CD4-positive, CD25-positive, alpha-beta regulatory T cell (primary cell): ENCODE data around the gene ARHGAP44. TPM values are rescaled to one million over a fixed set of nuclear protein-coding genes. Genes with fewer than 3 reads are reported as not detected.

Experiments used
- ATAC-seq, 2 donors: fragments of 150-1000 bp; cut with Tn5 transposase; one replicate each; pipeline ENCODE4 v1.10.0; 2021; ENCODE audit warnings: low read depth in 2 of 2, moderate number of reproducible peaks in 2 of 2, moderate library complexity in 1 of 2
- DNase-seq, 3 donors: peaks; one replicate each; pipeline versions ENCODE4 v3.0.0 to v3.0.0-alpha.2; 2012 to 2022; ENCODE audit warnings: mixed read lengths in 1 of 3
- H3K27ac ChIP-seq: one replicate; pipeline ENCODE4 v1.7.0; 2013; ENCODE audit warnings: mild to moderate bottlenecking, low read length; ENCODE audit not compliant: insufficient read depth, poor library complexity, severe bottlenecking
- H3K27me3 ChIP-seq: one replicate; pipeline ENCODE4 v1.7.0; 2013; ENCODE audit warnings: low read length; ENCODE audit not compliant: control insufficient read depth, insufficient read depth
- H3K36me3 ChIP-seq: one replicate; pipeline ENCODE4 v1.7.0; 2013; ENCODE audit warnings: mild to moderate bottlenecking, low read length, moderate library complexity; ENCODE audit not compliant: control insufficient read depth, insufficient read depth
- H3K4me1 ChIP-seq: 2 replicates; pipeline ENCODE4 v1.7.0; 2013; ENCODE audit warnings: mild to moderate bottlenecking, low read length; ENCODE audit not compliant: insufficient read depth, control insufficient read depth, poor library complexity, severe bottlenecking
- H3K4me3 ChIP-seq: one replicate; pipeline ENCODE4 v1.7.0; 2013; ENCODE audit warnings: low read depth, mild to moderate bottlenecking, low read length, moderate library complexity
- H3K9me3 ChIP-seq, 2 experiments: 1 replicate in 1 of 2; 2 replicates in 1 of 2; pipeline ENCODE4 v1.7.0; 2013; ENCODE audit warnings: low read length in 2 of 2, mild to moderate bottlenecking in 1 of 2, moderate library complexity in 1 of 2; ENCODE audit not compliant: control insufficient read depth in 2 of 2
- H3K27ac Mint-ChIP-seq, 3 donors: one replicate each; pipeline ENCODE4 v1.8.0; 2020 to 2022; ENCODE audit warnings: mild to moderate bottlenecking in 3 of 3, mixed read lengths in 3 of 3, moderate library complexity in 2 of 3
- H3K27me3 Mint-ChIP-seq: one replicate; pipeline ENCODE4 v1.8.0; 2022; ENCODE audit warnings: mild to moderate bottlenecking, mixed read lengths
- H3K36me3 Mint-ChIP-seq: one replicate; pipeline ENCODE4 v1.8.0; 2020; ENCODE audit warnings: mixed read lengths
- H3K4me1 Mint-ChIP-seq, 4 donors: one replicate each; pipeline ENCODE4 v1.8.0; 2020 to 2022; ENCODE audit warnings: mixed read lengths in 4 of 4, mild to moderate bottlenecking in 1 of 4
- H3K4me3 Mint-ChIP-seq, 4 donors: one replicate each; pipeline ENCODE4 v1.8.0; 2020 to 2022; ENCODE audit warnings: mild to moderate bottlenecking in 4 of 4, mixed read lengths in 4 of 4, moderate library complexity in 3 of 4
- H3K9me3 Mint-ChIP-seq, 7 donors: one replicate each; pipeline ENCODE4 v1.8.0; 2020 to 2022; ENCODE audit warnings: mixed read lengths in 7 of 7, mild to moderate bottlenecking in 3 of 7, moderate library complexity in 2 of 7
- polyA plus RNA-seq, 4 donors: library from polyadenylated mRNA; unstranded; fragments of 300-500 nt; fragmentation: Illumina TruSeq; gene quantifications; one replicate each; pipeline ENCODE4 v1.2.3, GENCODE V29; 2021
- total RNA-seq: library from RNA; stranded (reverse); gene quantifications from one replicate; pipeline ENCODE4 v1.2.3, GENCODE V29; 2022

The ARHGAP44 gene
- total and polyA plus RNA-seq, 5 donors from 2014 or later: 0.10 to 0.95 TPM; not detected in 3

DNA sequence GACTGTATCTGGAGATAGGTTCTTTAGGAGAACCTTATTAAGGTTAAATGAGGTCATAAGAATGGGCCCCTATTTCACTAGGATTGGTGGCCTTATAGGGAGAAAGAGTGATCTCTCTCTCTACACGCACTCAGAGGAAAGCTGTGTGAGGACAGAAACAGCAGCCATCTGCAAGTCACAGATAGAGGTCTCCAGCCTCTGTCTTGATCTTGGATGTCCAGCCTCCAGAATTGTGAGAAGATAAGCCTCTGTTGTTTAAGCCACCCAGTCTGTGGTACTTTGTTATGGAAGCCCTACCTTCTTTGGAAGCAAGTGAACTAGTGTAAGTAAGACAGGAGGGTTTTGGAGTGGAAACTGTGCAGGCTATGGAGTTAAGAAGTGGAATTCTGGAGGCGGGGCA is 135.3 kb downstream of the ARHGAP44 start:
- Histone ChIP-seq H3K36me3 (no peaks in the 10 kb centered on the region), H3K4me3 (no peak overlapping the region), H3K4me1 (no peaks in the 10 kb centered on the region), H3K27ac (no peak overlapping the region), H3K9me3 (no peaks in the 10 kb centered on the region), H3K27me3 (no peaks in the 10 kb centered on the region)
- no peaks in the 10 kb centered on the region for H3K27me3 Mint-ChIP-seq
- H3K27ac Mint-ChIP-seq: no peak overlapping the region
- H3K4me1 Mint-ChIP-seq: no peaks in the 10 kb centered on the region
- no peak for ATAC-seq
- H3K36me3 Mint-ChIP-seq: no peaks in the 10 kb centered on the region
- H3K4me3 Mint-ChIP-seq: no peak overlapping the region
- no peak for DNase-seq
- H3K9me3 Mint-ChIP-seq: peaks cover 0 to 5% (median 0%) of the 10 kb centered on the region in 7 donors

GRCh38 chr17:12927001-12927400 is 137.7 kb downstream of the ARHGAP44 start:
- H3K9me3 Mint-ChIP-seq: peaks cover 0 to 4% (median 0%) of the 10 kb centered on the region in 7 donors
- Histone ChIP-seq H3K4me1 (no peaks in the 10 kb centered on the region), H3K27me3 (no peaks in the 10 kb centered on the region), H3K36me3 (no peaks in the 10 kb centered on the region), H3K27ac (no peak overlapping the region), H3K9me3 (no peaks in the 10 kb centered on the region), H3K4me3 (no peak overlapping the region)
- DNase-seq (no peak), ATAC-seq (no peak)
- no peaks in the 10 kb centered on the region for H3K4me1 Mint-ChIP-seq
- no peaks in the 10 kb centered on the region for H3K36me3 Mint-ChIP-seq
- no peak overlapping the region for H3K27ac Mint-ChIP-seq
- H3K4me3 Mint-ChIP-seq: no peak overlapping the region
- no peaks in the 10 kb centered on the region for H3K27me3 Mint-ChIP-seq

- no peak overlapping the region for H3K4me3 ChIP-seq
- Mint-ChIP-seq H3K9me3 (peaks cover 0 to 4% (median 0%) of the 10 kb centered on the region in 7 donors), H3K36me3 (no peaks in the 10 kb centered on the region), H3K27ac (no peak overlapping the region), H3K4me1 (no peaks in the 10 kb centered on the region), H3K4me3 (no peak overlapping the region), H3K27me3 (no peaks in the 10 kb centered on the region)
- no peak overlapping the region for H3K27ac ChIP-seq
- no peaks in the 10 kb centered on the region for H3K4me1 ChIP-seq
- no peaks in the 10 kb centered on the region for H3K9me3 ChIP-seq
- no peaks in the 10 kb centered on the region for H3K27me3 ChIP-seq
- no peaks in the 10 kb centered on the region for H3K36me3 ChIP-seq
- DNase-seq (no peak), ATAC-seq (no peak)
Observed at GRCh38 chr17:12927541-12928425, 138.5 kb downstream of the ARHGAP44 start.

DNA sequence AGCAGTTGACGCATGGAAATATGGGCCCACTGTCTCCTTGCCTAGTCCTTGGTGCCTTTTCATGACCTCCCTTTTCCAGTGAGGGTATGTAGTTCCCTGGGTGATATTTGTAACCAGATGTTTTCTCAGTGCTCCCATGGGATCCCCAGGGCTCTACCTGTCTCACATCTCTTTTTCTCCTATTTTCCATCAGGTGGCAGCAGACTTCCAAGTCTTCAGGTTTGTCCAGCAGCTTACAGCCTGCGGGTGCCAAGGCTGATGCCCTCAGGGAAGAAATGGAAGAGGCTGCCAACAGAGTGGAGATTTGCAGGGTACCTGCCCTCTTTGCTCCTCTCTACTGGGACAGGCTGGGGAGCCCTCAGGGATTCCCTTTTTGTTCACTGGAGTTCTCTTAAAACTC is 139.4 kb downstream of the ARHGAP44 start:
- Histone ChIP-seq H3K36me3 (no peaks in the 10 kb centered on the region), H3K4me3 (no peak overlapping the region), H3K9me3 (no peaks in the 10 kb centered on the region), H3K27ac (no peak overlapping the region), H3K4me1 (no peaks in the 10 kb centered on the region), H3K27me3 (no peaks in the 10 kb centered on the region)
- no peak overlapping the region for H3K27ac Mint-ChIP-seq
- H3K9me3 Mint-ChIP-seq: peaks cover 0 to 4% (median 0%) of the 10 kb centered on the region in 7 donors
- H3K4me3 Mint-ChIP-seq: no peak overlapping the region
- DNase-seq: no peak
- H3K4me1 Mint-ChIP-seq: no peaks in the 10 kb centered on the region
- no peak for ATAC-seq
- H3K36me3 Mint-ChIP-seq: no peaks in the 10 kb centered on the region
- no peaks in the 10 kb centered on the region for H3K27me3 Mint-ChIP-seq

GRCh38 chr17:12936501-12936900 is 147.2 kb downstream of the ARHGAP44 start:
- Mint-ChIP-seq H3K27ac (no peak overlapping the region), H3K36me3 (no peaks in the 10 kb centered on the region), H3K4me3 (no peak overlapping the region), H3K4me1 (no peaks in the 10 kb centered on the region), H3K9me3 (peaks cover 0 to 3% (median 0%) of the 10 kb centered on the region in 7 donors), H3K27me3 (no peaks in the 10 kb centered on the region)
- no peaks in the 10 kb centered on the region for H3K9me3 ChIP-seq
- ATAC-seq: no peak
- no peak overlapping the region for H3K27ac ChIP-seq
- H3K4me3 ChIP-seq: no peak overlapping the region
- DNase-seq: no peak
- no peaks in the 10 kb centered on the region for H3K27me3 ChIP-seq
- no peaks in the 10 kb centered on the region for H3K36me3 ChIP-seq
- no peaks in the 10 kb centered on the region for H3K4me1 ChIP-seq

DNA sequence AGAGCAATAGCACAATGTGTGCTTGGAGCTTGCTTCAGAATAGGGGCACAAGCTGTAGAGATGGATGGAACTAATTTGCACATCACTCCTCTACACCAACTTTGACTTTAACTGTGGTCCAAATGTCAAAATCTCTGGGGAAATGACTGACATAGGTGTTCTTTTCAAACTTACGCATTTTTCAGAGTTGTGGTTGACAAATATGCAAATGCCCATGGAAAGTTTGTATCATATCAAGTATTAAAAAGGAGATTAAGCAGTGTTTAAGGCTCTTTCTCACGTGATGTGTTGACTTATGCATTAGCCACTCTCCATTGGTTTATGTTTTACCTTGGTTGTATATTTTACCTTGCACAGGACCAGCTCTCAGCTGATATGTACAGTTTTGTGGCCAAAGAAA is 151.4 kb downstream of the ARHGAP44 start:
- Histone ChIP-seq H3K27ac (no peak overlapping the region), H3K4me1 (no peaks in the 10 kb centered on the region), H3K9me3 (no peaks in the 10 kb centered on the region), H3K27me3 (no peaks in the 10 kb centered on the region), H3K4me3 (no peak overlapping the region), H3K36me3 (no peaks in the 10 kb centered on the region)
- Mint-ChIP-seq H3K4me1 (no peaks in the 10 kb centered on the region), H3K4me3 (no peak overlapping the region), H3K9me3 (peaks cover 0 to 3% (median 0%) of the 10 kb centered on the region in 7 donors), H3K27ac (no peak overlapping the region), H3K27me3 (no peaks in the 10 kb centered on the region), H3K36me3 (no peaks in the 10 kb centered on the region)
- ATAC-seq (no peak), DNase-seq (no peak)

- Histone ChIP-seq H3K9me3 (no peaks in the 10 kb centered on the region), H3K4me3 (no peak overlapping the region), H3K27ac (no peak overlapping the region), H3K36me3 (no peaks in the 10 kb centered on the region), H3K4me1 (no peaks in the 10 kb centered on the region), H3K27me3 (no peaks in the 10 kb centered on the region)
- no peak overlapping the region for H3K27ac Mint-ChIP-seq
- H3K4me3 Mint-ChIP-seq: no peak overlapping the region
- no peaks in the 10 kb centered on the region for H3K36me3 Mint-ChIP-seq
- no peak for DNase-seq
- ATAC-seq: no peak
- peaks cover 0 to 2% (median 0%) of the 10 kb centered on the region in 7 donors for H3K9me3 Mint-ChIP-seq
- H3K27me3 Mint-ChIP-seq: no peaks in the 10 kb centered on the region
- H3K4me1 Mint-ChIP-seq: no peaks in the 10 kb centered on the region
Observed at GRCh38 chr17:12947047-12947446, 157.7 kb downstream of the ARHGAP44 start.

- DNase-seq (no peak), ATAC-seq (no peak)
- Histone ChIP-seq H3K27me3 (no peaks in the 10 kb centered on the region), H3K4me3 (no peak overlapping the region), H3K27ac (no peak overlapping the region), H3K9me3 (no peaks in the 10 kb centered on the region), H3K4me1 (no peaks in the 10 kb centered on the region), H3K36me3 (no peaks in the 10 kb centered on the region)
- peaks cover 0 to 5% (median 0%) of the 10 kb centered on the region in 7 donors for H3K9me3 Mint-ChIP-seq
- H3K4me1 Mint-ChIP-seq: no peaks in the 10 kb centered on the region
- H3K27ac Mint-ChIP-seq: no peak overlapping the region
- H3K27me3 Mint-ChIP-seq: no peaks in the 10 kb centered on the region
- H3K4me3 Mint-ChIP-seq: no peak overlapping the region
- no peaks in the 10 kb centered on the region for H3K36me3 Mint-ChIP-seq
Observed at GRCh38 chr17:12952012-12952411, 162.7 kb downstream of the ARHGAP44 start.
